A673 (cell line): ENCODE results near the gene LIME1. TPM values are rescaled to one million over a fixed set of nuclear protein-coding genes. Genes with fewer than 3 reads are reported as not detected.

Experiments
- BruUV-seq: library from RNA; stranded (reverse); fragments of 400-500 nt; replicated peaks from 2 replicates; lab custom pipeline; 2021; lab: Mats Ljungman, UMichigan
- CTCF ChIA-PET: fragments of 300-600 bp; sonication (Branson Sonifier 250); formaldehyde crosslinking; loops from one replicate; lab custom pipeline; 2022; ENCODE audit warnings: antibody characterized with exemption; lab: Charles Lee
- POLR2A ChIA-PET: fragments of 300-600 bp; sonication (Branson Sonifier 250); formaldehyde crosslinking; loops from one replicate; lab custom pipeline; 2022; ENCODE audit warnings: antibody characterized with exemption; ENCODE audit not compliant: low non-redundant PET; lab: Charles Lee
- DNase-seq: peaks from one replicate; pipeline ENCODE4 v3.0.0-alpha.2; 2015; ENCODE audit warnings: low spot score
- H3K27ac ChIP-seq: fragments of 200-600 bp; sonication (generic); 2 replicates; pipeline ENCODE4 v1.5.1; 2016; ENCODE audit warnings: mixed run types, low read depth, mild to moderate bottlenecking, mixed read lengths, antibody characterized with exemption, low read length; ENCODE audit not compliant: poor library complexity, severe bottlenecking
- H3K27me3 ChIP-seq: fragments of 200-600 bp; sonication (generic); replicated peaks from 2 replicates; pipeline ENCODE4 v1.6.1; 2017; ENCODE audit warnings: mixed run types, low read depth, mild to moderate bottlenecking, mixed read lengths, antibody characterized with exemption, low read length; ENCODE audit not compliant: insufficient read depth, poor library complexity
- H3K36me3 ChIP-seq: fragments of 200-600 bp; sonication (generic); 2 replicates; pipeline ENCODE4 v1.6.1; 2016; ENCODE audit warnings: mixed run types, mild to moderate bottlenecking, mixed read lengths, antibody characterized with exemption, low read length; ENCODE audit not compliant: insufficient read depth, poor library complexity, severe bottlenecking
- H3K4me1 ChIP-seq: fragments of 200-600 bp; sonication (generic); 2 replicates; pipeline ENCODE4 v1.6.1; 2017; ENCODE audit warnings: mixed run types, mild to moderate bottlenecking, mixed read lengths, antibody characterized with exemption, low read length; ENCODE audit not compliant: insufficient read depth, poor library complexity, severe bottlenecking
- H3K4me3 ChIP-seq: fragments of 200-600 bp; sonication (generic); 2 replicates; pipeline ENCODE4 v1.5.1; 2016; ENCODE audit warnings: low read depth, mixed run types, mild to moderate bottlenecking, mixed read lengths, low read length; ENCODE audit not compliant: poor library complexity, severe bottlenecking
- H3K9me3 ChIP-seq: fragments of 200-600 bp; sonication (generic); 2 replicates; pipeline ENCODE4 v1.6.1; 2016; ENCODE audit warnings: mixed run types, low read depth, mild to moderate bottlenecking, mixed read lengths, antibody characterized with exemption, low read length; ENCODE audit not compliant: poor library complexity, severe bottlenecking
- CTCF ChIP-seq: fragments of 300-800, 200-600 bp; sonication (generic); conservative IDR thresholded peaks from 2 replicates; pipeline ENCODE4 v1.5.1; 2017; ENCODE audit warnings: low read depth, mild to moderate bottlenecking, antibody characterized with exemption, low read length, moderate library complexity, mixed read lengths
- EZH2 ChIP-seq: fragments of 200-600 bp; sonication (generic); IDR thresholded peaks from 2 replicates; pipeline ENCODE4 v1.6.1; 2017; ENCODE audit warnings: borderline replicate concordance, low read depth, mild to moderate bottlenecking, mixed read lengths, antibody characterized with exemption, low read length; ENCODE audit not compliant: poor library complexity, severe bottlenecking
- intact Hi-C: fragments of 100-400 bp; cut with micrococcal nuclease; formaldehyde crosslinking; loops from one replicate; pipeline ENCODE4 v1.10.0; 2022; ENCODE audit not compliant: unreplicated experiment
- total RNA-seq: library from RNA; stranded (reverse); gene quantifications from 2 replicates; pipeline ENCODE4 v1.2.3, GENCODE V29; 2021

The LIME1 gene
- total RNA-seq, 1 experiment from 2014 or later, result 16.3 TPM

DNA sequence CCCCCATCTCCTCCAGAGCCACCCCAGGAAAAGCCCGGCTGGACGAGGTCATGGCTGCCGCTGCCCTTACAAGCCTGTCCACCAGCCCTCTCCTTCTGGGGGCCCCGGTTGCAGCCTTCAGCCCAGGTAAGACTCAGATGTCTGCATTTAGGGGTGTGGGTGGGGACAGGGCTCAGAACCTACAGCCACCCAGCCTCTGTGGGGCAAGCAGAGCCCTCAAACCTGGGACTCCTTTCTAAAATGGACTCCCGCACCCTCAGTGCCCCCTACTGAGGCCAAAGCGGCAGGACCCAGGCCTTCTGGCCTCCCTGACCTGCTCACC, 4.9 kb downstream of the LIME1 start:
- Histone ChIP-seq H3K27ac (peak overlapping the region; percentile 88), H3K9me3 (no peaks in the 10 kb centered on the region), H3K4me1 (peaks cover 16% of the 10 kb centered on the region), H3K27me3 (no peaks in the 10 kb centered on the region), H3K36me3 (peaks cover 24% of the 10 kb centered on the region), H3K4me3 (peak overlapping the region; percentile 78)
- TF ChIP-seq CTCF (no peak), EZH2 (no peak)
- CTCF ChIA-PET, result no interaction called here
- POLR2A ChIA-PET, result no interaction called here
- intact Hi-C loops, result no loop called here
- no peak for DNase-seq
- no TSS peak for BruUV-seq

- CTCF ChIA-PET, result no interaction called here
- H3K4me3 ChIP-seq, result peak overlapping the region; percentile 78
- peaks cover 16% of the 10 kb centered on the region for H3K4me1 ChIP-seq
- BruUV-seq, result no TSS peak
- POLR2A ChIA-PET, result no interaction called here
- peak overlapping the region; percentile 88 for H3K27ac ChIP-seq
- peaks cover 24% of the 10 kb centered on the region for H3K36me3 ChIP-seq
- TF ChIP-seq EZH2, result no peak
- no peak for TF ChIP-seq CTCF
- DNase-seq, result no peak
- H3K9me3 ChIP-seq, result no peaks in the 10 kb centered on the region
- intact Hi-C loops, result no loop called here
- H3K27me3 ChIP-seq, result no peaks in the 10 kb centered on the region
These were observed 5.4 kb downstream of the LIME1 start for GRCh38 chr20:63741676-63742380.

- H3K27me3 ChIP-seq, result no peaks in the 10 kb centered on the region
- intact Hi-C loops, result no loop called here
- no peak for DNase-seq
- no peaks in the 10 kb centered on the region for H3K9me3 ChIP-seq
- ChIA-PET POLR2A (no interaction called here), CTCF (no interaction called here)
- H3K4me3 ChIP-seq, result no peak overlapping the region
- H3K36me3 ChIP-seq, result peaks cover 24% of the 10 kb centered on the region
- H3K4me1 ChIP-seq, result peaks cover 16% of the 10 kb centered on the region
- H3K27ac ChIP-seq, result no peak overlapping the region
- no TSS peak for BruUV-seq
- TF ChIP-seq EZH2 (no peak), CTCF (no peak)
These were observed 6.0 kb downstream of the LIME1 start for GRCh38 chr20:63742381-63743024.
